GM23338 (cell line): ENCODE data around the gene GLI3. TPM values are rescaled to one million over a fixed set of nuclear protein-coding genes. Genes with fewer than 3 reads are reported as not detected.

Experiments used
- CREB1 ChIP-seq: fragments of 250-450 bp; sonication (Bioruptor Pico); IDR thresholded peaks from 2 replicates; pipeline ENCODE4 v1.5.0; 2020; ENCODE audit warnings: low read depth, mild to moderate bottlenecking, moderate library complexity
- EZH2 ChIP-seq: fragments of 200-600 bp; sonication (generic); IDR thresholded peaks from one replicate; pipeline ENCODE4 v1.8.0; 2017; ENCODE audit warnings: antibody characterized with exemption, mild to moderate bottlenecking, low read depth; ENCODE audit not compliant: unreplicated experiment
- EZH2phosphoT487 ChIP-seq: fragments of 200-600 bp; sonication (generic); IDR thresholded peaks from one replicate; pipeline ENCODE4 v1.8.1; 2018; ENCODE audit warnings: antibody characterized with exemption; ENCODE audit not compliant: unreplicated experiment
- JUNB ChIP-seq: IDR thresholded peaks from one replicate; pipeline ENCODE4 v1.6.1; 2016; ENCODE audit warnings: antibody characterized with exemption; ENCODE audit not compliant: unreplicated experiment
- NANOG ChIP-seq: IDR thresholded peaks from 2 replicates; pipeline ENCODE4 v1.6.1; 2016; ENCODE audit warnings: antibody characterized with exemption, borderline replicate concordance
- POLR2AphosphoS5 ChIP-seq: IDR thresholded peaks from 2 replicates; pipeline ENCODE4 v1.6.1; 2016; ENCODE audit warnings: antibody characterized with exemption, low read depth
- STAT1 ChIP-seq: IDR thresholded peaks from one replicate; pipeline ENCODE4 v1.6.1; 2016; ENCODE audit warnings: antibody characterized with exemption; ENCODE audit not compliant: unreplicated experiment
- ZNF114 ChIP-seq: fragments of 250-450 bp; sonication (Bioruptor Pico); IDR thresholded peaks from 2 replicates; pipeline ENCODE4 v1.5.0; 2020; ENCODE audit warnings: mild to moderate bottlenecking, moderate library complexity
- ZNF331 ChIP-seq: fragments of 250-450 bp; sonication (Bioruptor Pico); IDR thresholded peaks from 2 replicates; pipeline ENCODE4 v1.5.0; 2020; ENCODE audit warnings: low read depth, mild to moderate bottlenecking, moderate library complexity
- ZNF462 ChIP-seq: fragments of 250-450 bp; sonication (Bioruptor Pico); IDR thresholded peaks from 2 replicates; pipeline ENCODE4 v1.5.0; 2020; ENCODE audit warnings: mild to moderate bottlenecking, moderate library complexity
- polyA plus RNA-seq: library from polyadenylated mRNA; unstranded; fragments of >200 nt; fragmentation: Nextera tagmentation; extraction: Ambion mirVana; gene quantifications from 2 replicates; pipeline ENCODE4 v1.2.1, GENCODE V29; 2016
- total RNA-seq: library from RNA; depleted of rRNA; stranded (reverse); fragments of >200 nt; shearing (Covaris generic); gene quantifications from 2 replicates; pipeline ENCODE4 v1.2.3, GENCODE V29; 2014
- TF ChIP-seq, protein P1 (sequence below), 2 experiments: fragments of 200-600 bp in 1 of 2; sonication (generic) in 1 of 2; conservative IDR thresholded peaks; 2 replicates each; pipeline versions ENCODE4 v1.5.1 to v1.6.1; 2016 to 2017; ENCODE audit warnings: antibody characterized with exemption in 2 of 2, low read depth in 2 of 2, mild to moderate bottlenecking in 2 of 2, moderate library complexity in 1 of 2
- TF ChIP-seq, protein P2 (sequence below): IDR thresholded peaks from 2 replicates; pipeline ENCODE4 v1.6.1; 2016; ENCODE audit warnings: antibody characterized with exemption

GLI3 gene
- total and polyA plus RNA-seq, 2 experiments from 2014 or later = 16.1 to 17.9 TPM

GRCh38 chr7:42055171-42055570, 181.8 kb downstream of the GLI3 start (continued):
- TF ChIP-seq ZNF462 (CRISPR knock-in tag) (no peak), ZNF331 (CRISPR knock-in tag) (no peak), ZNF114 (CRISPR knock-in tag) (no peak), STAT1 (no peak), JUNB (no peak), CREB1 (CRISPR knock-in tag) (no peak), EZH2 (no peak), POLR2AphosphoS5 (no peak), EZH2phosphoT487 (no peak), NANOG (no peak)
- TF ChIP-seq, protein P1, sequence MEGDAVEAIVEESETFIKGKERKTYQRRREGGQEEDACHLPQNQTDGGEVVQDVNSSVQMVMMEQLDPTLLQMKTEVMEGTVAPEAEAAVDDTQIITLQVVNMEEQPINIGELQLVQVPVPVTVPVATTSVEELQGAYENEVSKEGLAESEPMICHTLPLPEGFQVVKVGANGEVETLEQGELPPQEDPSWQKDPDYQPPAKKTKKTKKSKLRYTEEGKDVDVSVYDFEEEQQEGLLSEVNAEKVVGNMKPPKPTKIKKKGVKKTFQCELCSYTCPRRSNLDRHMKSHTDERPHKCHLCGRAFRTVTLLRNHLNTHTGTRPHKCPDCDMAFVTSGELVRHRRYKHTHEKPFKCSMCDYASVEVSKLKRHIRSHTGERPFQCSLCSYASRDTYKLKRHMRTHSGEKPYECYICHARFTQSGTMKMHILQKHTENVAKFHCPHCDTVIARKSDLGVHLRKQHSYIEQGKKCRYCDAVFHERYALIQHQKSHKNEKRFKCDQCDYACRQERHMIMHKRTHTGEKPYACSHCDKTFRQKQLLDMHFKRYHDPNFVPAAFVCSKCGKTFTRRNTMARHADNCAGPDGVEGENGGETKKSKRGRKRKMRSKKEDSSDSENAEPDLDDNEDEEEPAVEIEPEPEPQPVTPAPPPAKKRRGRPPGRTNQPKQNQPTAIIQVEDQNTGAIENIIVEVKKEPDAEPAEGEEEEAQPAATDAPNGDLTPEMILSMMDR (conservative IDR thresholded peaks at IDR 0.05; ENCODE audit: low read depth in 2 of 2) = no peak
- TF ChIP-seq, protein P2, sequence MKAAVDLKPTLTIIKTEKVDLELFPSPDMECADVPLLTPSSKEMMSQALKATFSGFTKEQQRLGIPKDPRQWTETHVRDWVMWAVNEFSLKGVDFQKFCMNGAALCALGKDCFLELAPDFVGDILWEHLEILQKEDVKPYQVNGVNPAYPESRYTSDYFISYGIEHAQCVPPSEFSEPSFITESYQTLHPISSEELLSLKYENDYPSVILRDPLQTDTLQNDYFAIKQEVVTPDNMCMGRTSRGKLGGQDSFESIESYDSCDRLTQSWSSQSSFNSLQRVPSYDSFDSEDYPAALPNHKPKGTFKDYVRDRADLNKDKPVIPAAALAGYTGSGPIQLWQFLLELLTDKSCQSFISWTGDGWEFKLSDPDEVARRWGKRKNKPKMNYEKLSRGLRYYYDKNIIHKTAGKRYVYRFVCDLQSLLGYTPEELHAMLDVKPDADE = no peak
